Spleen (tissue), 3 donors: Measurements from ENCODE around the gene CSNK2A1.

Experiments used
- POLR2A ChIP-seq, 3 donors: fragments of 450-650 bp; IDR thresholded peaks; one replicate each; pipeline ENCODE4 v1.5.1; 2017; ENCODE audit warnings: antibody characterized with exemption in 3 of 3, mild to moderate bottlenecking in 1 of 3
- POLR2AphosphoS5 ChIP-seq, 3 donors: sonication (generic); formaldehyde crosslinking; IDR thresholded peaks; one replicate each; pipeline ENCODE4 v1.5.1; 2017; ENCODE audit warnings: antibody characterized with exemption in 3 of 3

GRCh38 chr20:573414-574296 lies 30.1 kb upstream of the CSNK2A1 start:
- TF ChIP-seq POLR2AphosphoS5 (IDR thresholded peaks at IDR 0.05): no peak
- TF ChIP-seq POLR2A (IDR thresholded peaks at IDR 0.05): no peak
